Osteocyte (in vitro differentiated cells): Measurements from ENCODE around the gene SLC9B1. TPM values are rescaled to one million over a fixed set of nuclear protein-coding genes. Genes with fewer than 3 reads are reported as not detected.

Source experiments
- DNase-seq: peaks from one replicate; pipeline ENCODE4 v3.0.0; 2021; ENCODE audit warnings: mixed read lengths; ENCODE audit not compliant: unreplicated experiment; ENCODE audit errors: extremely low spot score
- H3K27ac Mint-ChIP-seq: one replicate; pipeline ENCODE4 v1.8.0; 2021; ENCODE audit warnings: mild to moderate bottlenecking, mixed read lengths; ENCODE audit not compliant: unreplicated experiment
- H3K27me3 Mint-ChIP-seq: one replicate; pipeline ENCODE4 v1.8.0; 2021; ENCODE audit warnings: mixed read lengths; ENCODE audit not compliant: unreplicated experiment
- H3K36me3 Mint-ChIP-seq: one replicate; pipeline ENCODE4 v1.8.0; 2021; ENCODE audit warnings: mixed read lengths; ENCODE audit not compliant: unreplicated experiment
- H3K4me1 Mint-ChIP-seq: one replicate; pipeline ENCODE4 v1.8.0; 2021; ENCODE audit warnings: mixed read lengths; ENCODE audit not compliant: unreplicated experiment
- H3K4me3 Mint-ChIP-seq: one replicate; pipeline ENCODE4 v1.8.0; 2021; ENCODE audit warnings: mild to moderate bottlenecking, moderate library complexity, mixed read lengths; ENCODE audit not compliant: unreplicated experiment
- H3K9me3 Mint-ChIP-seq: one replicate; pipeline ENCODE4 v1.8.0; 2021; ENCODE audit warnings: mixed read lengths; ENCODE audit not compliant: unreplicated experiment
- total RNA-seq: library from RNA; stranded (reverse); gene quantifications from 2 replicates; pipeline ENCODE4 v1.2.1, GENCODE V29; 2021
- TF ChIP-seq, protein P1 (sequence below): fragments of 200-600 bp; sonication (generic); IDR thresholded peaks from 2 replicates; pipeline ENCODE4 v1.5.0; 2021; ENCODE audit warnings: antibody characterized with exemption, mild to moderate bottlenecking, moderate library complexity

The SLC9B1 gene
- total RNA-seq, 1 donor from 2014 or later = 1.8 TPM

DNA sequence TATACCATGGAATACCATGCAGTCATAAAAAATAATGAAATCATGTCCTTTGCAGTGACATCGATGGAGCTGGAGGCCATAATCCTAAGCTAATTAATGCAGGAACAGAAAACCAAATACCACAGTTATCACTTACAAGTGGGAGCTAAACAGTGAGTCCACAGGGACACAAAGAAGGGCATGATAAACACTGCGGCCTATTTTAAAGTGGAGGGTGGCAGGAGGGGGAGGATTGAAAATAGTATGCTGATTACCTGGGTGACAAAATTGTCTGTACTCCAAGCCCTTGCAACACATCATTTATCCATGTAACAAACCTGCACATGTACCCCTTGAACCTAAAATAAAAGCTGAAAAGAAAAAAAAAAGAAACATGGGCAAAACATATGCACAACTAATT, 16.7 kb upstream of the SLC9B1 start:
- Mint-ChIP-seq H3K9me3 (no peaks in the 10 kb centered on the region), H3K4me3 (no peak overlapping the region), H3K27ac (no peak overlapping the region), H3K27me3 (no peaks in the 10 kb centered on the region), H3K36me3 (peaks cover 9% of the 10 kb centered on the region), H3K4me1 (no peaks in the 10 kb centered on the region)
- TF ChIP-seq, protein P1, sequence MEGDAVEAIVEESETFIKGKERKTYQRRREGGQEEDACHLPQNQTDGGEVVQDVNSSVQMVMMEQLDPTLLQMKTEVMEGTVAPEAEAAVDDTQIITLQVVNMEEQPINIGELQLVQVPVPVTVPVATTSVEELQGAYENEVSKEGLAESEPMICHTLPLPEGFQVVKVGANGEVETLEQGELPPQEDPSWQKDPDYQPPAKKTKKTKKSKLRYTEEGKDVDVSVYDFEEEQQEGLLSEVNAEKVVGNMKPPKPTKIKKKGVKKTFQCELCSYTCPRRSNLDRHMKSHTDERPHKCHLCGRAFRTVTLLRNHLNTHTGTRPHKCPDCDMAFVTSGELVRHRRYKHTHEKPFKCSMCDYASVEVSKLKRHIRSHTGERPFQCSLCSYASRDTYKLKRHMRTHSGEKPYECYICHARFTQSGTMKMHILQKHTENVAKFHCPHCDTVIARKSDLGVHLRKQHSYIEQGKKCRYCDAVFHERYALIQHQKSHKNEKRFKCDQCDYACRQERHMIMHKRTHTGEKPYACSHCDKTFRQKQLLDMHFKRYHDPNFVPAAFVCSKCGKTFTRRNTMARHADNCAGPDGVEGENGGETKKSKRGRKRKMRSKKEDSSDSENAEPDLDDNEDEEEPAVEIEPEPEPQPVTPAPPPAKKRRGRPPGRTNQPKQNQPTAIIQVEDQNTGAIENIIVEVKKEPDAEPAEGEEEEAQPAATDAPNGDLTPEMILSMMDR = no peak
- DNase-seq = no peak

DNA sequence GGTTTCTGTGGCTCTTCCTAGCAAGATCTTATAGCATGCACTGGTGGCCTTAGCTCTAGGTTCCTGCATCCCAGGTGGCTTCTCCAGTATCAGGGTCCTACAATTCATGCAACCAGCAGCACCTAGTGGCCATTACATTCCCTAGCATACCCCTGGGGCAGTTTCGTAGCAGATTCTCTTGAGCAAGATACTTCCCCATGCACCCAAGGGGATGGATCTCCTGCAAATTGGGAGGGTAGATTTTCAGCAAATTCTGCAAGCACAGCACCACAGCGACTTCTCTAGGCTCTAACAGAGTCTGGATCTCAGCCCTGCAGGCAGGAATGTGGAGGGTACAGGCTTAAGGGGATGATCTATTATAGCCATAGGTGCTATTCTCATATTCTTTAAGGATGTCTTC, 13.1 kb upstream of the SLC9B1 start:
- DNase-seq = no peak
- Mint-ChIP-seq H3K4me3 (no peak overlapping the region), H3K36me3 (peaks cover 16% of the 10 kb centered on the region), H3K4me1 (no peaks in the 10 kb centered on the region), H3K27ac (no peak overlapping the region), H3K27me3 (no peaks in the 10 kb centered on the region), H3K9me3 (no peaks in the 10 kb centered on the region)
- TF ChIP-seq, protein P1 = no peak

DNA sequence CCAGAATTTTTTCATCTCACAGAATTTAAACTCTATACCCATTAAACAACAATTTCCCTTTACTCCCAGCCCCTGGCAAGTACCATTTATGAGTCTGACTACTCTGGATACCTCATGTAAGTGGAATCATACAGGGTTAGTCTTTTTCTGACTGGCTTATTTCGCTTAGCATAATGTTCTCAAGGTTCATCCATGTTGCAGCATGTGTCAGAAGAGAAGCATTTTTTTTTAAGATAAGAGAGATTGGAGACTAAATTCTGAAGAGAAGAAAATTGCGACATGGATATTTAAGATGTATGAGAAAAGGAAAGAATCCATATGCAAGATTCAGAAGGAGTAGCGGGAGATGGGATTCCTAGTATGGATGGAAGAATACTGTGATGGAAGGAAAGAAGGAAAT, 11.3 kb upstream of the SLC9B1 start:
- H3K9me3 Mint-ChIP-seq = no peaks in the 10 kb centered on the region
- TF ChIP-seq, protein P1 = no peak
- peaks cover 16% of the 10 kb centered on the region for H3K36me3 Mint-ChIP-seq
- no peak for DNase-seq
- no peak overlapping the region for H3K4me3 Mint-ChIP-seq
- H3K27ac Mint-ChIP-seq = no peak overlapping the region
- no peaks in the 10 kb centered on the region for H3K4me1 Mint-ChIP-seq
- no peaks in the 10 kb centered on the region for H3K27me3 Mint-ChIP-seq

DNA sequence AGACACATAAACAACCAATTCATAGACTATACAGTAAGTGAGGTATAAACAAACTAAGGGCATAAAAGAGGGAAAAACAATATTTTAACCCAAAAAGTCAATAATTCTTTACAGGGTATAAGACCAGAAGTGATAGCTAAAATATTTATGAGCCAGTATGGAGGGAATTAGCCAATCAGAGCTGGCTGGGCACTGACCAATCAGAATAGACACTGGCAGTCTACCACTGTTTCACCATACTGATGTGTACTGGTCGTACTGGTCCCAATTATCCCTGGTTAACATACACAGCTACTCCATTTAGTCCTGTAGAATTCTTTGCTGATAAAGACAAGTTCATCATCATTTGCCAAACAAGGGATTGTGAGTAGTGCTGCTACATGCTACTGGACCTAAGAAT, 9.8 kb upstream of the SLC9B1 start:
- H3K4me3 Mint-ChIP-seq = no peak overlapping the region
- H3K27me3 Mint-ChIP-seq = no peaks in the 10 kb centered on the region
- TF ChIP-seq, protein P1 = no peak
- H3K36me3 Mint-ChIP-seq = peaks cover 9% of the 10 kb centered on the region
- H3K4me1 Mint-ChIP-seq = no peaks in the 10 kb centered on the region
- no peak overlapping the region for H3K27ac Mint-ChIP-seq
- DNase-seq = no peak
- no peaks in the 10 kb centered on the region for H3K9me3 Mint-ChIP-seq

DNA sequence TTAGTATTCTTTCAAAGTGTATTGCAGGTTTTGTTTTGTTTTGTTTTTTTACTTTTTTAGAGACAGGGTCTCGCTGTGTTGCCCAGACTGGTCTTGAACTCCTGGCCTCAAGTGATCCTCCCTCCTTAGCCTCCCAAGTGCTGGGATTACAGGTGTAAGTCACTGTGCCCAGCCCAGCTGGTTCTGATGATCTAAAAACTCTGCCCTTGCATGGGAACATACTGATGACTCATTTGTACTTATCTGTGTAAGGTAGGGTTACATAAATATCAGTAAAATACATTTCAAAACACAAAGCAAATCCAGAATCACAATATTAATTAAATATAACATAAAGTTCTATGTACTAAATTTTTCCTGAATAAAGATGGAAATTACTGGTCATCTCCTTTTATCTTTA, 7.4 kb upstream of the SLC9B1 start:
- Mint-ChIP-seq H3K9me3 (no peaks in the 10 kb centered on the region), H3K27ac (no peak overlapping the region), H3K4me3 (no peak overlapping the region), H3K4me1 (no peaks in the 10 kb centered on the region), H3K27me3 (no peaks in the 10 kb centered on the region), H3K36me3 (peaks cover 11% of the 10 kb centered on the region)
- TF ChIP-seq, protein P1 = no peak
- no peak for DNase-seq
